H1 (cell line): Measurements from ENCODE around the gene P2RY14. TPM values are rescaled to one million over a fixed set of nuclear protein-coding genes. Genes with fewer than 3 reads are reported as not detected.

ENCODE experiments used
- CTCF ChIA-PET: fragments of 300-600 bp; sonication (Branson Sonifier 250); formaldehyde crosslinking; loops from one replicate; lab custom pipeline; 2021; ENCODE audit not compliant: partially characterized antibody; lab: Charles Lee
- POLR2A ChIA-PET: fragments of 300-600 bp; sonication (Branson Sonifier 250); formaldehyde crosslinking; loops from one replicate; lab custom pipeline; 2021; ENCODE audit warnings: inconsistent platforms; ENCODE audit not compliant: partially characterized antibody; lab: Charles Lee
- DNase-seq, 2 experiments: peaks; one replicate each; pipeline versions ENCODE4 v3.0.0 to v3.0.0-alpha.2; 2010 to 2022; ENCODE audit warnings: low spot score in 2 of 2, low read depth in 1 of 2, mixed read lengths in 1 of 2
- FAIRE-seq: peaks from 2 replicates; lab custom pipeline; 2011; peaks lifted over from hg19 to GRCh38; lab: Jason Lieb, UNC
- H2AFZ ChIP-seq: 2 replicates; pipeline ENCODE4 v1.8.1; 2012; ENCODE audit warnings: low read length, inconsistent platforms
- H2AK5ac ChIP-seq: 2 replicates; pipeline ENCODE4 v1.6.1; 2013; ENCODE audit warnings: low read depth, low read length
- H2BK120ac ChIP-seq: replicated peaks from 2 replicates; pipeline ENCODE3; 2013; ENCODE audit warnings: low read depth, low read length, inconsistent platforms
- H2BK12ac ChIP-seq: 2 replicates; pipeline ENCODE4 v1.6.1; 2013; ENCODE audit warnings: low read depth, low read length
- H2BK15ac ChIP-seq: 2 replicates; pipeline ENCODE4 v1.6.1; 2013; ENCODE audit warnings: low read length
- H2BK20ac ChIP-seq: 2 replicates; pipeline ENCODE4 v1.6.1; 2013; ENCODE audit warnings: low read length
- H2BK5ac ChIP-seq: 2 replicates; pipeline ENCODE4 v1.6.1; 2013; ENCODE audit warnings: low read depth, low read length
- H3K14ac ChIP-seq: 2 replicates; pipeline ENCODE4 v1.6.1; 2013; ENCODE audit warnings: inconsistent platforms; ENCODE audit not compliant: insufficient read length
- H3K18ac ChIP-seq: 2 replicates; pipeline ENCODE4 v1.6.1; 2013; ENCODE audit warnings: low read length; ENCODE audit errors: extremely low read depth
- H3K23ac ChIP-seq: 2 replicates; pipeline ENCODE4 v1.6.1; 2013; ENCODE audit warnings: inconsistent platforms; ENCODE audit not compliant: insufficient read length
- H3K23me2 ChIP-seq: 2 replicates; pipeline ENCODE4 v1.6.1; 2013; ENCODE audit warnings: low read depth, low read length
- H3K27ac ChIP-seq: 2 replicates; pipeline ENCODE4 v1.6.1; 2011; ENCODE audit warnings: low read depth, low read length, inconsistent platforms
- H3K27me3 ChIP-seq, 4 experiments: replicated peaks in 1 of 4; 1 replicate in 1 of 4; 2 replicates in 3 of 4; pipeline versions ENCODE4 v1.6.1 to v1.8.1; 2011 to 2013; ENCODE audit warnings: low read length in 3 of 4, mild to moderate bottlenecking in 3 of 4, inconsistent platforms in 2 of 4, mixed read lengths in 2 of 4, moderate library complexity in 1 of 4; ENCODE audit not compliant: control insufficient read depth in 3 of 4, insufficient read depth in 3 of 4; ENCODE audit errors: extremely low read depth in 1 of 4
- H3K36me3 ChIP-seq, 4 experiments: 2 replicates each; pipeline versions ENCODE4 v1.6.1 to v1.8.1; 2011 to 2013; ENCODE audit warnings: mild to moderate bottlenecking in 4 of 4, low read length in 3 of 4, moderate library complexity in 2 of 4, control low read depth in 1 of 4, inconsistent platforms in 1 of 4; ENCODE audit not compliant: insufficient read depth in 4 of 4, control insufficient read depth in 2 of 4
- H3K4ac ChIP-seq: replicated peaks from 2 replicates; pipeline ENCODE3; 2013; ENCODE audit warnings: low read length, low read depth, mixed read lengths, inconsistent platforms; ENCODE audit not compliant: insufficient read length
- H3K4me1 ChIP-seq, 4 experiments: replicated peaks in 1 of 4; 1 replicate in 1 of 4; 2 replicates in 3 of 4; pipeline versions ENCODE4 v1.6.1 to v1.8.1; 2011 to 2013; ENCODE audit warnings: low read length in 3 of 4, inconsistent platforms in 2 of 4, mixed read lengths in 1 of 4; ENCODE audit not compliant: insufficient read depth in 4 of 4, control insufficient read depth in 3 of 4
- H3K4me2 ChIP-seq, 2 experiments: 2 replicates each; pipeline versions ENCODE4 v1.6.1 to v1.8.1; 2011 to 2013; ENCODE audit warnings: low read depth in 2 of 2, low read length in 2 of 2, control low read depth in 1 of 2, inconsistent platforms in 1 of 2, mild to moderate bottlenecking in 1 of 2; ENCODE audit not compliant: insufficient read depth in 1 of 2
- H3K4me3 ChIP-seq, 4 experiments: fragments of 200-600, 300-600 bp in 1 of 4; sonication (generic), shearing (Covaris generic), sonication (Bioruptor Twin) in 1 of 4; 2 replicates each; pipeline versions ENCODE4 v1.5.1 to v1.8.1; 2011 to 2016; ENCODE audit warnings: low read length in 4 of 4, low read depth in 3 of 4, control low read depth in 2 of 4, inconsistent platforms in 2 of 4, mild to moderate bottlenecking in 2 of 4, mixed read lengths in 1 of 4, moderate library complexity in 1 of 4; ENCODE audit not compliant: insufficient read depth in 2 of 4; ENCODE audit errors: extremely low read depth in 1 of 4
- H3K56ac ChIP-seq: replicated peaks from 2 replicates; pipeline ENCODE3; 2013; ENCODE audit warnings: low read depth, mild to moderate bottlenecking, mixed read lengths, low read length, inconsistent platforms; ENCODE audit not compliant: insufficient read length
- H3K79me1 ChIP-seq: 2 replicates; pipeline ENCODE4 v1.6.1; 2013; ENCODE audit warnings: low read depth, low read length, control low read depth
- H3K79me2 ChIP-seq, 2 experiments: 2 replicates each; pipeline versions ENCODE4 v1.6.1 to v1.8.1; 2012 to 2013; ENCODE audit warnings: low read length in 2 of 2, mild to moderate bottlenecking in 2 of 2, inconsistent platforms in 1 of 2; ENCODE audit not compliant: insufficient read depth in 2 of 2, control insufficient read depth in 1 of 2
- H3K9ac ChIP-seq, 4 experiments: replicated peaks in 1 of 4; 1 replicate in 1 of 4; 2 replicates in 3 of 4; pipeline versions ENCODE4 v1.6.1 to v1.8.1; 2011 to 2013; ENCODE audit warnings: low read depth in 3 of 4, low read length in 3 of 4, control low read depth in 2 of 4, mild to moderate bottlenecking in 2 of 4, moderate library complexity in 2 of 4, inconsistent platforms in 1 of 4; ENCODE audit errors: extremely low read depth in 1 of 4
- H3K9me3 ChIP-seq, 2 experiments: 2 replicates each; pipeline versions ENCODE4 v1.6.1 to v1.8.1; 2012 to 2013; ENCODE audit warnings: mild to moderate bottlenecking in 2 of 2, moderate library complexity in 2 of 2, control low read depth in 1 of 2, inconsistent platforms in 1 of 2, low read depth in 1 of 2, low read length in 1 of 2, mixed read lengths in 1 of 2; ENCODE audit not compliant: insufficient read depth in 2 of 2
- H4K20me1 ChIP-seq, 2 experiments: replicated peaks in 1 of 2; 2 replicates each; pipeline versions ENCODE3 to v1.8.1; 2011 to 2013; ENCODE audit warnings: inconsistent platforms in 2 of 2, low read length in 2 of 2, mild to moderate bottlenecking in 1 of 2; ENCODE audit not compliant: insufficient read depth in 2 of 2, control insufficient read depth in 1 of 2
- H4K5ac ChIP-seq: 2 replicates; pipeline ENCODE4 v1.6.1; 2013; ENCODE audit warnings: low read length, low read depth, mixed read lengths, inconsistent platforms; ENCODE audit not compliant: insufficient read length
- H4K8ac ChIP-seq: 2 replicates; pipeline ENCODE4 v1.8.0; 2013; ENCODE audit warnings: mild to moderate bottlenecking, moderate library complexity, low read length, inconsistent platforms; ENCODE audit not compliant: insufficient read depth; ENCODE audit errors: extremely low read depth
- H4K91ac ChIP-seq: replicated peaks from 2 replicates; pipeline ENCODE3; 2013; ENCODE audit warnings: low read length, mixed read lengths, inconsistent platforms; ENCODE audit not compliant: insufficient read length
- SRF ChIP-seq: IDR thresholded peaks from 2 replicates; pipeline ENCODE4 v1.6.1; 2011; ENCODE audit warnings: mild to moderate bottlenecking, low read depth, low read length, moderate library complexity
- WGBS, 2 experiments: shearing (Covaris generic) in 1 of 2; methylation state at CpG; one replicate each; pipeline versions ENCODE4 v1.1.6 to v1.1.7; 2013 to 2015; ENCODE audit warnings: low lambda C conversion rate in 2 of 2, mixed read lengths in 2 of 2, inconsistent platforms in 1 of 2, low coverage in 1 of 2, missing lambda C conversion rate in 1 of 2; ENCODE audit not compliant: insufficient replicate concordance in 2 of 2, insufficient coverage in 1 of 2, insufficient read length in 1 of 2; ENCODE audit errors: extremely low coverage in 1 of 2, missing lambda C conversion rate in 1 of 2; 5-methylcytosine and 5-hydroxymethylcytosine counted together
- polyA plus RNA-seq, 7 experiments: library from polyadenylated mRNA; depleted of rRNA in 3 of 7; stranded (reverse) in 5 of 7; unstranded in 2 of 7; fragments of >200 nt in 5 of 7; fragments of 200-250 nt in 2 of 7; gene quantifications; 1 replicate in 5 of 7; 2 replicates in 1 of 7; 4 replicates in 1 of 7; pipeline versions ENCODE4 v1.2.1 to v1.2.3, GENCODE V29; 2011 to 2013; ENCODE audit warnings: missing spikeins in 2 of 7, mixed read lengths in 2 of 7
- total RNA-seq: library from RNA; stranded (reverse); fragmentation: NEBNext Ultra II Directional; extraction: Animal tissue kit (Norgen Biotek cat#: 25700); gene quantifications from 2 replicates; pipeline ENCODE4 v1.2.1, GENCODE V29; 2021

P2RY14 gene
- total and polyA plus RNA-seq, 2 of the 8 experiments (the other 6 are each of a cell fraction or from before 2014, with no cell fraction given): not detected

DNA sequence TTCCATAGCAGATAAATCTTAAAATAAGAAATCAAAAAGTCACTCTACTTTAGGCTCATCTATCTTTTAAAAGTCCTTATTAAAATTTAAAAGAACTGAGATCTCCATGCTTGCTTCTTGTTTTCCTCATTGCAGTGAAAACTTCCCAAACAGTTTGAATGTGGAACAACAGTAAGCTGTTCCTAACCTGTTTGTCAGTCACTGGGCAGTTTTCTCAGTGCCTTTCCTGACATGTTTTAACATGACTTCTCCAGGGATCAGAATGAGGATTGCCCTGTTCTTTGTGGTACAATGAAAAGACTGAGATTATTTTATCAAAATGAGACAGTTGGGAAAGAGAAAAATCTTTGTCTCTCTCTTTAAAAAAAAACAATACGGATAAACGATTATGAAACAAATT lies 37.5 kb upstream of the P2RY14 start:
- no peak overlapping the region for H2AFZ ChIP-seq
- no peak overlapping the region for H3K14ac ChIP-seq
- no peak for DNase-seq
- H3K79me2 ChIP-seq: no peaks in the 10 kb centered on the region
- no peak overlapping the region for H2BK120ac ChIP-seq
- no peak overlapping the region for H4K91ac ChIP-seq
- H4K20me1 ChIP-seq: no peaks in the 10 kb centered on the region
- H3K18ac ChIP-seq: no peak overlapping the region
- H3K79me1 ChIP-seq: no peaks in the 10 kb centered on the region
- no peak overlapping the region for H3K23ac ChIP-seq
- FAIRE-seq: no peak
- H2BK15ac ChIP-seq: no peak overlapping the region
- H3K27me3 ChIP-seq: no peaks in the 10 kb centered on the region
- no peaks in the 10 kb centered on the region for H3K23me2 ChIP-seq
- peaks cover 3 to 12% (median 6%) of the 10 kb centered on the region in 4 experiments; a peak in 4 of 7 replicates for H3K4me1 ChIP-seq
- no peak overlapping the region for H4K5ac ChIP-seq
- no peak overlapping the region for H2BK20ac ChIP-seq
- TF ChIP-seq SRF: no peak
- H3K36me3 ChIP-seq: no peaks in the 10 kb centered on the region
- H3K27ac ChIP-seq: no peak overlapping the region
- H2BK12ac ChIP-seq: no peak overlapping the region
- POLR2A ChIA-PET: no interaction called here
- no peak overlapping the region for H3K4me2 ChIP-seq
- H3K56ac ChIP-seq: no peak overlapping the region
- H2AK5ac ChIP-seq: no peak overlapping the region
- H3K4me3 ChIP-seq: no peak overlapping the region
- H2BK5ac ChIP-seq: no peak overlapping the region
- no peaks in the 10 kb centered on the region for H3K9me3 ChIP-seq
- 70% methylated on average over 2 of the region's 2 CpGs; no CpG with 5 or more reads in 1 of the 2 experiments for WGBS, 2 experiments
- CTCF ChIA-PET: interaction anchor here (0.8 to 1.3 kb wide), 7 partner anchors 9 to 29 kb away, joined by 3 to 6 read pairs (median 3); no protein-coding TSS in a partner anchor
- H3K9ac ChIP-seq: no peak overlapping the region
- H4K8ac ChIP-seq: no peak overlapping the region
- no peak overlapping the region for H3K4ac ChIP-seq
